ENCODE measurements around the gene GRM2. TPM values are rescaled to one million over a fixed set of nuclear protein-coding genes. Genes with fewer than 3 reads are reported as not detected.

GRM2 gene
- total and polyA plus RNA-seq, 2 of the 8 experiments (the other 6 are each of a cell fraction or from before 2014, with no cell fraction given): 3.9 to 10.5 TPM

DNA sequence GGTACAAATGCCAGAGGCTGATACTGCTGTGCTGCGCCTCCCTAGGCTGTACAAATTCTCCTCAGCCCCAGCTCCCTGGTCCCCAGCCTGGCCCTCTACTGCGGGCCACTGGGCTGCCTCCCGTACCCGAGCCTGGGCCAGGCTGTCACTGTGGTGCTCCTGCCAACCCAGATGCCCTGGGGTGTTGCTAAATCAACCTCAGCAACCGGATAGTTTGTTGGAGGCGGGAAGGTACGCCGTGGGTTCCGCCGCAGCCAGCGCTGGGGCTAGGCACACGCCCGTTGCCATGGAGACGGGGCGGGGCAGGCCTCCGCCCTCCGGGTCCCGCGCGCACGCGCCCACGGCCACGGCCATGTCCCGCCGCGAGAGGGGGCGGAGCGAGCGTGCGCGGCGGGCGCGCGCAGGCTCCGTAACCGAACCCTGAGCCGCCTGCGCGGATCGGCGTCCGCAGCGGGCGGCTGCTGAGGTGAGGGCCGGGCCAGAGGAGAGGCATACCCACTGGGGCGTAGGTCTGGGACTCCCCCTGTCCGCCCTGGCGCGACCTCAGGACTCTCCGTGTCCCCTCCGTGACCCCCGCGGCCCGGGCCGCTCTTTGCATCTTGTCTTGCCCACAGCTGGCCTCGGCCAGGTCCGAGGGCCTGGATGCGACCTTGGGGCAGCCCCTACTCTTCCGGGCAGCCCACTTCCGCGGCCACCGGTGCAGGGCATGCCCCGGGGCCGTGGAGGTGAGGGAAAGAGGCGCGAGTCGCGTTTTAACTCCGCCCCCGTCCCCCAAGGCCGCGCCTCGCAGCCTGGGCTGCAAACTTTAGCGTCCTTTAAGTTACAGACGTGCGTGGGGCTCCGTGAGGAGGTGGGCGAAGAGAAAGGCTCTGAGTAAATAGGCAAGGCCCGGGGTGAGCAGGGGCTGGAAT lies 35.8 kb upstream of the GRM2 start, which contains the start of gene TEX264:
Gene TEX264, plus strand, starts transcription at position 430 of the 911 bp plus-strand sequence. CDS start 3,053 bp downstream, outside the sequence.
- FAIRE-seq: no peak
- peak within 1 kb of the TSS; percentile 54; the same call in 1 of the 2 replicates for H2AFZ ChIP-seq (ENCODE audit: low read length)
- POLR2A ChIA-PET (ENCODE audit: partially characterized antibody): interaction anchor here (0.6 to 5.2 kb wide), 8 partner anchors 11 to 627 kb away, joined by 3 to 37 read pairs (median 5); partner anchors contain the start of genes DCAF1 and GRM2
- TF ChIP-seq SUZ12 (IDR thresholded peaks at IDR 0.05; ENCODE audit: low read length) (peak; percentile 39; the same call in 1 of the 2 replicates), ASH2L (IDR thresholded peaks at IDR 0.05; ENCODE audit: low read length) (peak; percentile 15), RBBP5 (IDR thresholded peaks at IDR 0.05; ENCODE audit: borderline replicate concordance, low read depth, low read length) (0 out of 2 replicates have a peak, but pooled peaks have one; percentile 40), POU5F1 (IDR thresholded peaks at IDR 0.05; ENCODE audit: low read depth, low read length) (no peak), POLR2AphosphoS5 (IDR thresholded peaks at IDR 0.05; ENCODE audit: low read depth, low read length) (peak; percentile 31; the same call in 1 of the 2 replicates), PHF8 (conservative IDR thresholded peaks at IDR 0.05; ENCODE audit: low read depth, low read length) (peak; percentile 50; the same call in 1 of the 2 replicates), SP2 (IDR thresholded peaks at IDR 0.05; ENCODE audit: low read length) (no peak), NANOG (IDR thresholded peaks at IDR 0.05; ENCODE audit: insufficient read depth, low read depth, low read length, poor library complexity, severe bottlenecking) (no peak), YY1 (IDR thresholded peaks at IDR 0.05; ENCODE audit: low read depth, low read length) (no peak), JUN (IDR thresholded peaks at IDR 0.05; ENCODE audit: low read depth, low read length) (no peak), SRF (IDR thresholded peaks at IDR 0.05; ENCODE audit: low read depth, low read length) (no peak)

More for the DNA sequence above, 35.8 kb upstream of the GRM2 start, which contains the start of gene TEX264:
- peak within 1 kb of the TSS; percentile 59 to 82 (median 69) for H3K4me3 ChIP-seq (ENCODE audit: extremely low read depth in 1 of 4, insufficient read depth in 2 of 4, low read depth in 3 of 4, low read length in 4 of 4)
- peak within 1 kb of the TSS; percentile 1 for H4K5ac ChIP-seq (ENCODE audit: insufficient read length, low read depth, low read length)
- H3K23me2 ChIP-seq (ENCODE audit: low read depth, low read length): peaks cover 7% of the 10 kb centered on the region; the same call in 1 of the 2 replicates
- H3K27ac ChIP-seq (ENCODE audit: low read depth, low read length): no peak within 1 kb of the TSS
- H3K4ac ChIP-seq (replicated peaks; ENCODE audit: insufficient read length, low read depth, low read length): no peak within 1 kb of the TSS
- H4K20me1 ChIP-seq (replicated peaks in 1 of 2; ENCODE audit: control insufficient read depth in 1 of 2, insufficient read depth in 2 of 2, low read length in 2 of 2): no peaks in the 10 kb centered on the region
- peaks cover 0 to 10% (median 5%) of the 10 kb centered on the region in 4 experiments; a peak in 4 of 7 replicates for H3K4me1 ChIP-seq (replicated peaks in 1 of 4; ENCODE audit: control insufficient read depth in 3 of 4, insufficient read depth in 4 of 4, low read length in 3 of 4)
- peak within 1 kb of the TSS; percentile 68 for H3K18ac ChIP-seq (ENCODE audit: extremely low read depth, low read length)
- H4K91ac ChIP-seq (replicated peaks; ENCODE audit: insufficient read length, low read length): no peak within 1 kb of the TSS
- H2BK120ac ChIP-seq (replicated peaks; ENCODE audit: low read depth, low read length): no peak within 1 kb of the TSS
- H3K56ac ChIP-seq (replicated peaks; ENCODE audit: insufficient read length, low read depth, low read length): peak within 1 kb of the TSS; percentile 83
- H3K4me2 ChIP-seq (ENCODE audit: insufficient read depth in 1 of 2, low read depth in 2 of 2, low read length in 2 of 2): peak within 1 kb of the TSS; percentile 58 to 91
- no peak within 1 kb of the TSS for H3K23ac ChIP-seq (ENCODE audit: insufficient read length)
- H3K9me3 ChIP-seq (ENCODE audit: insufficient read depth in 2 of 2, low read depth in 1 of 2, low read length in 1 of 2): no peaks in the 10 kb centered on the region
- H3K27me3 ChIP-seq (replicated peaks in 1 of 4; ENCODE audit: control insufficient read depth in 3 of 4, extremely low read depth in 1 of 4, insufficient read depth in 3 of 4, low read length in 3 of 4): no peaks in the 10 kb centered on the region
- DNase-seq (ENCODE audit: low read depth in 1 of 2, low spot score in 2 of 2): peak in 1 of 2 experiments; percentile 82
- WGBS, 2 experiments (ENCODE audit: extremely low coverage in 1 of 2, insufficient coverage in 1 of 2, insufficient read length in 1 of 2, insufficient replicate concordance in 2 of 2, low coverage in 1 of 2, low lambda C conversion rate in 2 of 2, missing lambda C conversion rate in 1 of 2): 2% methylated on average over 53 of the region's 81 CpGs; no CpG with 5 or more reads in 1 of the 2 experiments
- H2BK12ac ChIP-seq (ENCODE audit: low read depth, low read length): peak within 1 kb of the TSS; percentile 39; the same call in 1 of the 2 replicates
- no peak within 1 kb of the TSS for H2AK5ac ChIP-seq (ENCODE audit: low read depth, low read length)
- H2BK20ac ChIP-seq (ENCODE audit: low read length): no peak within 1 kb of the TSS
- CTCF ChIA-PET (ENCODE audit: partially characterized antibody): interaction anchor here (0.7 to 10.9 kb wide), 16 partner anchors 10 to 282 kb away, joined by 3 to 137 read pairs (median 14); partner anchors contain the start of genes DCAF1, GRM2 and RAD54L2
- no peaks in the 10 kb centered on the region for H3K79me2 ChIP-seq (ENCODE audit: control insufficient read depth in 1 of 2, insufficient read depth in 2 of 2, low read length in 2 of 2)
- H3K79me1 ChIP-seq (ENCODE audit: low read depth, low read length): peaks cover 3% of the 10 kb centered on the region
- H3K14ac ChIP-seq (ENCODE audit: insufficient read length): no peak within 1 kb of the TSS
- no peak within 1 kb of the TSS for H2BK15ac ChIP-seq (ENCODE audit: low read length)
- peak within 1 kb of the TSS; percentile 90 for H4K8ac ChIP-seq (ENCODE audit: extremely low read depth, insufficient read depth, low read length)
- H2BK5ac ChIP-seq (ENCODE audit: low read depth, low read length): no peak within 1 kb of the TSS
- no peaks in the 10 kb centered on the region for H3K36me3 ChIP-seq (ENCODE audit: control insufficient read depth in 2 of 4, insufficient read depth in 4 of 4, low read length in 3 of 4)
- H3K9ac ChIP-seq (replicated peaks in 1 of 4; ENCODE audit: extremely low read depth in 1 of 4, low read depth in 3 of 4, low read length in 3 of 4): peak within 1 kb of the TSS; percentile 35 to 69 (median 55); a peak in 5 of 7 replicates

All from H1 (cell line).